Aorta (tissue), 5 donors: ENCODE results near the gene ERCC4. TPM values are rescaled to one million over a fixed set of nuclear protein-coding genes. Genes with fewer than 3 reads are reported as not detected.

Source experiments
- ATAC-seq: fragments of 200-7000 bp; cut with Tn5 transposase; one replicate; pipeline ENCODE4 v1.9.1; 2022; ENCODE audit warnings: moderate library complexity; ENCODE audit not compliant: low FRiP score
- DNase-seq, 2 donors: peaks; one replicate each; pipeline ENCODE4 v3.0.0-alpha.2; 2020
- H3K27ac ChIP-seq, 2 donors: one replicate each; pipeline ENCODE4 v1.5.1; 2013; ENCODE audit warnings: low read length in 2 of 2, mild to moderate bottlenecking in 2 of 2, moderate library complexity in 2 of 2, control low read depth in 1 of 2, inconsistent platforms in 1 of 2, low read depth in 1 of 2
- H3K27me3 ChIP-seq, 2 donors: one replicate each; pipeline ENCODE4 v1.6.1; 2013; ENCODE audit warnings: control low read depth in 1 of 2, low read length in 1 of 2, mild to moderate bottlenecking in 1 of 2, moderate library complexity in 1 of 2; ENCODE audit not compliant: insufficient read depth in 2 of 2, control insufficient read depth in 1 of 2
- H3K36me3 ChIP-seq, 2 donors: one replicate each; pipeline ENCODE4 v1.6.1; 2013; ENCODE audit warnings: control low read depth in 1 of 2, low read length in 1 of 2, mild to moderate bottlenecking in 1 of 2; ENCODE audit not compliant: insufficient read depth in 2 of 2, control insufficient read depth in 1 of 2
- H3K4me1 ChIP-seq, 2 donors: one replicate each; pipeline ENCODE4 v1.6.1; 2013; ENCODE audit warnings: low read length in 2 of 2, control low read depth in 1 of 2, mild to moderate bottlenecking in 1 of 2, moderate library complexity in 1 of 2; ENCODE audit not compliant: insufficient read depth in 2 of 2, control insufficient read depth in 1 of 2
- H3K4me3 ChIP-seq, 2 donors: one replicate each; pipeline ENCODE4 v1.5.1; 2013; ENCODE audit warnings: low read length in 2 of 2, control low read depth in 1 of 2, mild to moderate bottlenecking in 1 of 2
- H3K9me3 ChIP-seq: one replicate; pipeline ENCODE4 v1.6.1; 2013; ENCODE audit warnings: mild to moderate bottlenecking, low read length; ENCODE audit not compliant: control insufficient read depth
- WGBS, 2 donors: extraction: QIAGEN DNeasy Blood & Tissue Kit; methylation state at CpG; one replicate each; pipeline ENCODE4 v1.1.7; 2013; 5-methylcytosine and 5-hydroxymethylcytosine counted together
- intact Hi-C, 2 donors: fragments of 100-400 bp; cut with DNase I; formaldehyde crosslinking; loops; one replicate each; pipeline versions ENCODE4 v1.14.2 to v1.15.0; 2022
- polyA plus RNA-seq, 2 donors: library from polyadenylated mRNA; stranded (reverse); fragments of 200-250 nt; gene quantifications; one replicate each; pipeline ENCODE4 v1.2.3, GENCODE V29; 2013
- total RNA-seq, 2 donors: library from RNA; stranded (reverse); fragmentation: NEBNext Ultra II Directional; extraction: Animal tissue kit (Norgen Biotek cat#: 25700); gene quantifications; one replicate each; pipeline ENCODE4 v1.2.1, GENCODE V29; 2021
- donor health status: healthy with polysubstance abuse.
- donor health status: Bipolar disorder and iron deficiency.
- donor health status: DM: no; HTN: no; CAD: no.
- donor health status: DM: no; HTN: no; CAD: no.
- donor health status: DM: yes; HTN: yes; CAD: no.

Gene ERCC4
- total and polyA plus RNA-seq, 4 donors = 2.2 to 14.0 (median 7.7) TPM

- whole genome bisulfite sequencing, 2 donors = 77% methylated on average over 8 of the region's 8 CpGs
- H3K4me3 ChIP-seq = no peak overlapping the region
- H3K27me3 ChIP-seq = no peaks in the 10 kb centered on the region
- H3K9me3 ChIP-seq = no peaks in the 10 kb centered on the region
- no peak for ATAC-seq
- DNase-seq = no peak
- H3K27ac ChIP-seq = no peak overlapping the region
- no peaks in the 10 kb centered on the region for H3K4me1 ChIP-seq
- intact Hi-C loops = no loop called here
- no peaks in the 10 kb centered on the region for H3K36me3 ChIP-seq
Measured at GRCh38 chr16:13961099-13961811, 41.3 kb downstream of the ERCC4 start.

- DNase-seq (no peak), ATAC-seq (no peak)
- no peaks in the 10 kb centered on the region for H3K4me1 ChIP-seq
- H3K4me3 ChIP-seq = no peak overlapping the region
- WGBS, 2 donors = 88 to 93% methylated on average over 1 of the region's 1 CpG
- H3K9me3 ChIP-seq = no peaks in the 10 kb centered on the region
- H3K36me3 ChIP-seq = no peaks in the 10 kb centered on the region
- no peak overlapping the region for H3K27ac ChIP-seq
- H3K27me3 ChIP-seq = no peaks in the 10 kb centered on the region
- intact Hi-C loops = no loop called here
Measured at GRCh38 chr16:13962232-13962631, 42.3 kb downstream of the ERCC4 start.

GRCh38 chr16:13968835-13969234 is 48.9 kb downstream of the ERCC4 start:
- Histone ChIP-seq H3K36me3 (no peaks in the 10 kb centered on the region), H3K27ac (no peak overlapping the region), H3K27me3 (no peaks in the 10 kb centered on the region), H3K4me3 (no peak overlapping the region), H3K4me1 (no peaks in the 10 kb centered on the region), H3K9me3 (no peaks in the 10 kb centered on the region)
- 66 to 72% methylated on average over 2 of the region's 2 CpGs for WGBS, 2 donors
- no peak for DNase-seq
- no peak for ATAC-seq
- intact Hi-C loops = no loop called here

GRCh38 chr16:13969711-13970110 is 49.8 kb downstream of the ERCC4 start:
- ATAC-seq = no peak
- WGBS, 2 donors = 96 to 97% methylated on average over 3 of the region's 3 CpGs
- no peak for DNase-seq
- no peaks in the 10 kb centered on the region for H3K9me3 ChIP-seq
- no peaks in the 10 kb centered on the region for H3K4me1 ChIP-seq
- no peak overlapping the region for H3K27ac ChIP-seq
- no peaks in the 10 kb centered on the region for H3K27me3 ChIP-seq
- intact Hi-C loops = no loop called here
- H3K4me3 ChIP-seq = no peak overlapping the region
- H3K36me3 ChIP-seq = no peaks in the 10 kb centered on the region

- intact Hi-C loops = no loop called here
- ATAC-seq = no peak
- no peaks in the 10 kb centered on the region for H3K36me3 ChIP-seq
- no peaks in the 10 kb centered on the region for H3K9me3 ChIP-seq
- no peak overlapping the region for H3K4me3 ChIP-seq
- no peaks in the 10 kb centered on the region for H3K27me3 ChIP-seq
- no peak overlapping the region for H3K27ac ChIP-seq
- H3K4me1 ChIP-seq = no peaks in the 10 kb centered on the region
- no peak for DNase-seq
Measured at GRCh38 chr16:13970708-13971422, 50.9 kb downstream of the ERCC4 start.

GRCh38 chr16:13973321-13974023 is 53.5 kb downstream of the ERCC4 start:
- Histone ChIP-seq H3K4me1 (no peaks in the 10 kb centered on the region), H3K9me3 (no peaks in the 10 kb centered on the region), H3K27ac (no peak overlapping the region), H3K4me3 (no peak overlapping the region), H3K36me3 (no peaks in the 10 kb centered on the region), H3K27me3 (no peaks in the 10 kb centered on the region)
- 84 to 86% methylated on average over 9 of the region's 9 CpGs for WGBS, 2 donors
- DNase-seq (no peak), ATAC-seq (no peak)
- intact Hi-C loops = no loop called here

GRCh38 chr16:13977177-13977576 is 57.2 kb downstream of the ERCC4 start:
- peaks cover 2% of the 10 kb centered on the region for H3K9me3 ChIP-seq
- no peak overlapping the region for H3K27ac ChIP-seq
- H3K27me3 ChIP-seq = no peaks in the 10 kb centered on the region
- H3K4me3 ChIP-seq = no peak overlapping the region
- ATAC-seq (no peak), DNase-seq (no peak)
- no peaks in the 10 kb centered on the region for H3K4me1 ChIP-seq
- no peaks in the 10 kb centered on the region for H3K36me3 ChIP-seq
- 92 to 95% methylated on average over 6 of the region's 6 CpGs for whole genome bisulfite sequencing, 2 donors
- intact Hi-C loops = no loop called here

- ATAC-seq = no peak
- WGBS, 2 donors = 23 to 26% methylated on average over 3 of the region's 3 CpGs
- intact Hi-C loops = no loop called here
- no peak for DNase-seq
- Histone ChIP-seq H3K27ac (no peak overlapping the region), H3K27me3 (no peaks in the 10 kb centered on the region), H3K4me3 (no peak overlapping the region), H3K4me1 (no peaks in the 10 kb centered on the region), H3K36me3 (no peaks in the 10 kb centered on the region), H3K9me3 (peaks cover 2% of the 10 kb centered on the region)
Measured at GRCh38 chr16:13982451-13982850, 62.5 kb downstream of the ERCC4 start.
